ENCODE measurements around the gene GPRC5A. TPM values are rescaled to one million over a fixed set of nuclear protein-coding genes. Genes with fewer than 3 reads are reported as not detected.
"Not testable (repeated sequence)": the region's sequence is repeated elsewhere in the genome, so short reads cannot be mapped to it uniquely, and the experiment has no call there.

The GPRC5A gene
- total RNA-seq (10 to 100 TPM; 24.1 to 71.5 (median 43.5) TPM), polyA plus RNA-seq (1 to 10 TPM; 6.5 to 8.5 TPM)
- long read RNA-seq, donor 1, full-length matches to known transcripts: 49 of 65 reads
- long read RNA-seq, donor 1, partial matches to known transcripts: 5 of 65 reads
- long read RNA-seq, donor 1, other reads (novel, unspliced or antisense): 11 of 65 reads
- long read RNA-seq, donor 2: 0 reads
- long read RNA-seq, donor 3, full-length matches to known transcripts: 13 of 21 reads
- long read RNA-seq, donor 3, partial matches to known transcripts: 1 of 21 reads
- long read RNA-seq, donor 3, other reads (novel, unspliced or antisense): 7 of 21 reads

DNA sequence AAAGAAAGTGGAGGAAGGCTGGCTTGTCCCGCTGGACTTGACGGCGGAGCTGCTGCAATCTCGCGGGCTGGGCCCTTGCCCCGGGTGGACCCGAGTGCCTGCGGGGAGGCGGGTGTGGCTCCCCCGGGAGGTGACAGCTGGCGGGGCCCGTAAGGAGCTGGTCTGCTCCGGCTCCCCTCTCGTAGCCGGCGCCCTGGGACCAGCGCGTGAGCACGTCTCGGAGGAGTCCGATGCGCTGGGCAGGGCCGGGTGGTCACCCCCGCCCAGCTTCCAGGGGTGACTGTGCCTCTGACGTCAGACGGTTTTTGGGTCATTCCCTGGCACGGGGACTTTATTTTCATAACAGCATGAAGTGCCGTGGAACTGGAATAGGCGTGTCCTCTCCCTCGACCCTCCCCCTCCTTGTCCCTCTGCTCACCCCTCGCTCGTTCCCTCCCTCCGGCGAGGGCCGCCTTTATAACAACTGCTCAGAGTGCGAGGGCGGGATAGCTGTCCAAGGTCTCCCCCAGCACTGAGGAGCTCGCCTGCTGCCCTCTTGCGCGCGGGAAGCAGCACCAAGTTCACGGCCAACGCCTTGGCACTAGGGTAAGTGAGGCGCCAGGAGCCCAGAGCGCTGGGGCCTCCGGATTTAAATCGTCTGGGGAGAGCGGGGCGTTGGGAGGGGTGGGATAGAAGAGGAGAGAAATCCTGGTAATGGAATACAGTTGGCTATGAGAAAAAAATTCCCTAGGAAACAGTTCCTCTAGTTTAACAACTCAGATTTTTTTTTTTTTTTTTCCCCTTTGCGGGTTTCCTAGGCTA is at the start of gene GPRC5A:
GPRC5A (plus strand) TSS at position 483 of the 801 bp plus-strand sequence. CDS start 16,688 bp downstream, outside the sequence.
- intact Hi-C loops (cut with DNase I): loop anchor here in 2 of 4 donors (10.0 kb wide), 1 partner anchor 166 kb away; no protein-coding TSS in a partner anchor
- no peaks in the 10 kb centered on the region for H3K27me3 ChIP-seq
- WGBS, 3 donors: 0 to 1% (median 0%) methylated on average over 48 to 50 of the region's 50 CpGs

DNA sequence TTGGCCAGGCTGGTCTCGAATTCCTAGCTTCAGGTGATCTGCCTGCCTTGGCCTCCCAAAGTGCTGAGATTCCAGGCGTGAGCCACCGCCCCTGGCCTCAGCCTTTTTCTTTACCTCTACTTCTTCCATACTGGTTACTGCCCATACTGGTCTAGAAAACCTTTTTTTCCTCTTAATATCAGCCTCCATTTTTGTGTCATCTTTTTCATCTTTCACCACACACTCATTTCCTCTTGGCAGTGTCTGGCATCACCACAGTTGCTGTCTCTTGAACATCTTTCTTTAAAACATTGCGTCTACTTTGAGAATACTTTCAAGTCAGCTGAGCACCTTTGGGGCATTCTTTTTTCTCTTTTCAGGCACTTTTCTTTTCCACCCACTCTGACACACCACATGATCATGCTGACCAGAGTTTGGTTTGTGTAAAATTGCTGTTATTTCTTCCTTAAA is 45.5 kb upstream of the GPRC5A start:
- no peak overlapping the region for H3K4me3 ChIP-seq
- WGBS, 3 donors: 88 to 94% (median 93%) methylated on average over 4 of the region's 4 CpGs
- H3K36me3 ChIP-seq: no peaks in the 10 kb centered on the region
- TF ChIP-seq, protein P1, sequence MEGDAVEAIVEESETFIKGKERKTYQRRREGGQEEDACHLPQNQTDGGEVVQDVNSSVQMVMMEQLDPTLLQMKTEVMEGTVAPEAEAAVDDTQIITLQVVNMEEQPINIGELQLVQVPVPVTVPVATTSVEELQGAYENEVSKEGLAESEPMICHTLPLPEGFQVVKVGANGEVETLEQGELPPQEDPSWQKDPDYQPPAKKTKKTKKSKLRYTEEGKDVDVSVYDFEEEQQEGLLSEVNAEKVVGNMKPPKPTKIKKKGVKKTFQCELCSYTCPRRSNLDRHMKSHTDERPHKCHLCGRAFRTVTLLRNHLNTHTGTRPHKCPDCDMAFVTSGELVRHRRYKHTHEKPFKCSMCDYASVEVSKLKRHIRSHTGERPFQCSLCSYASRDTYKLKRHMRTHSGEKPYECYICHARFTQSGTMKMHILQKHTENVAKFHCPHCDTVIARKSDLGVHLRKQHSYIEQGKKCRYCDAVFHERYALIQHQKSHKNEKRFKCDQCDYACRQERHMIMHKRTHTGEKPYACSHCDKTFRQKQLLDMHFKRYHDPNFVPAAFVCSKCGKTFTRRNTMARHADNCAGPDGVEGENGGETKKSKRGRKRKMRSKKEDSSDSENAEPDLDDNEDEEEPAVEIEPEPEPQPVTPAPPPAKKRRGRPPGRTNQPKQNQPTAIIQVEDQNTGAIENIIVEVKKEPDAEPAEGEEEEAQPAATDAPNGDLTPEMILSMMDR (IDR thresholded peaks at IDR 0.05): no peak
- TF ChIP-seq EP300 (IDR thresholded peaks at IDR 0.05) (no peak), POLR2A (IDR thresholded peaks at IDR 0.05) (no peak)
- no peaks in the 10 kb centered on the region for H3K27me3 ChIP-seq
- intact Hi-C loops (cut with DNase I): no loop called here
- no peak for DNase-seq
- no peaks in the 10 kb centered on the region for H3K9me3 ChIP-seq
- no peaks in the 10 kb centered on the region for H3K4me1 ChIP-seq (ENCODE audit: insufficient read depth)
- H3K27ac ChIP-seq: no peak overlapping the region

More for the DNA sequence above, at the start of gene GPRC5A:
- H3K4me1 ChIP-seq (ENCODE audit: insufficient read depth): peaks cover 4% of the 10 kb centered on the region
- peak within 1 kb of the TSS; percentile 46 for H3K4me3 ChIP-seq
- H3K36me3 ChIP-seq: no peaks in the 10 kb centered on the region
- TF ChIP-seq EP300 (IDR thresholded peaks at IDR 0.05) (peak; percentile 70), POLR2A (IDR thresholded peaks at IDR 0.05) (peak; percentile 93)
- TF ChIP-seq, protein P1 (IDR thresholded peaks at IDR 0.05): peak in 2 of 3 donors; percentile 6 to 16
- H3K9me3 ChIP-seq: no peaks in the 10 kb centered on the region
- H3K27ac ChIP-seq: peak within 1 kb of the TSS; percentile 87 to 97
- DNase-seq: peak; percentile 94 to 98 (median 96)

DNA sequence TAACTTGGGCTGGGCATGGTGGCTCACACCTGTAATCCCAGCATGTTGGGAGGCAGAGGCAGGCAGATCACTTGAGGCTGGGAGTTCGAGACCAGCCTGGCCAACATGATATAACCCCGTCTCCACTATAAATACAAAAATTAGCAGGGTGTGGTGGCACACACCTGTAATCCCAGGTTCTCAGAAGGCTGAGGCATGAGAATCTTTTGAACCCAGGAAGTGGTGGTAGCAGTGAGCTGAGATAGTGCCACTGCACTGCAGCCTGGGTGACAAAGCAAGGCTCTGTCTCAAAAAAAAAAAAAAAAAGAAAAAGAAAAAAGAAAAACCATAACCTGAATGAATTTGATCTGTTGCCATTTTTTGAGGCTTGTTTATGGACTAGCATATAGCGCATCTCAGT is 44.6 kb upstream of the GPRC5A start:
- H3K27ac ChIP-seq; H3K4me3 ChIP-seq; H3K36me3 ChIP-seq; DNase-seq; intact Hi-C loops (cut with DNase I); H3K27me3 ChIP-seq; H3K9me3 ChIP-seq; H3K4me1 ChIP-seq (ENCODE audit: insufficient read depth): not testable (repeated sequence)
- WGBS, 3 donors: 95 to 97% (median 97%) methylated on average over 3 of the region's 3 CpGs

GRCh38 chr12:12853435-12853834 is 37.9 kb upstream of the GPRC5A start:
- no peaks in the 10 kb centered on the region for H3K4me1 ChIP-seq (ENCODE audit: insufficient read depth)
- H3K4me3 ChIP-seq: no peak overlapping the region
- TF ChIP-seq POLR2A (IDR thresholded peaks at IDR 0.05) (no peak), EP300 (IDR thresholded peaks at IDR 0.05) (no peak)
- TF ChIP-seq, protein P1 (IDR thresholded peaks at IDR 0.05): no peak
- DNase-seq: no peak
- H3K27ac ChIP-seq: no peak overlapping the region
- H3K36me3 ChIP-seq: no peaks in the 10 kb centered on the region
- H3K9me3 ChIP-seq: no peaks in the 10 kb centered on the region
- intact Hi-C loops (cut with DNase I): no loop called here
- 61 to 63% (median 63%) methylated on average over 3 of the region's 3 CpGs for WGBS, 3 donors
- no peaks in the 10 kb centered on the region for H3K27me3 ChIP-seq
